HG03139 (cell line): ENCODE measurements around the gene C16orf54.
A peak's percentile ranks its signal among the peaks of the same experiment; 100 is the strongest.
"Not testable (repeated sequence)": the region's sequence is repeated elsewhere in the genome, so short reads cannot be mapped to it uniquely, and the experiment has no call there.

Experiments
- ATAC-seq: cut with Tn5 transposase; IDR thresholded peaks from one replicate; pipeline ENCODE4 v1.9.1; 2021; ENCODE audit not compliant: unreplicated experiment

C16orf54 gene

GRCh38 chr16:29770250-29770929, 24.6 kb upstream of the C16orf54 start:
- no peak for ATAC-seq

- no peak for ATAC-seq
Measured at GRCh38 chr16:29769507-29769906, 23.7 kb upstream of the C16orf54 start.

GRCh38 chr16:29767062-29767461, 21.3 kb upstream of the C16orf54 start:
- no peak for ATAC-seq

- ATAC-seq = no peak
Measured at GRCh38 chr16:29766571-29766970, 20.8 kb upstream of the C16orf54 start.

- no peak for ATAC-seq
Measured at GRCh38 chr16:29765167-29766032, 19.6 kb upstream of the C16orf54 start.

GRCh38 chr16:29763326-29763725, 17.5 kb upstream of the C16orf54 start:
- no peak for ATAC-seq

- ATAC-seq = no peak
Measured at GRCh38 chr16:29761882-29762281, 16.1 kb upstream of the C16orf54 start.

- ATAC-seq = not testable (repeated sequence)
Measured at GRCh38 chr16:29761280-29761651, 15.5 kb upstream of the C16orf54 start.

- ATAC-seq = no peak
Measured at GRCh38 chr16:29760567-29761279, 14.9 kb upstream of the C16orf54 start.

- no peak for ATAC-seq
Measured at GRCh38 chr16:29757950-29758466, 12.2 kb upstream of the C16orf54 start.

GRCh38 chr16:29757086-29757485, 11.3 kb upstream of the C16orf54 start:
- ATAC-seq = not testable (repeated sequence)

GRCh38 chr16:29756654-29757053, 10.9 kb upstream of the C16orf54 start:
- no peak for ATAC-seq

GRCh38 chr16:29753516-29753915, 7.7 kb upstream of the C16orf54 start:
- ATAC-seq = no peak

GRCh38 chr16:29748760-29749149, 3.0 kb upstream of the C16orf54 start:
- ATAC-seq = not testable (repeated sequence)

- ATAC-seq = no peak
Measured at GRCh38 chr16:29747947-29748759, 2.4 kb upstream of the C16orf54 start.

- not testable (repeated sequence) for ATAC-seq
Measured at GRCh38 chr16:29746518-29746917, 728 bp upstream of the C16orf54 start.

GRCh38 chr16:29745121-29745852, 503 bp downstream of the C16orf54 start:
- peak; percentile 37 for ATAC-seq

GRCh38 chr16:29744541-29745101, 1.2 kb downstream of the C16orf54 start:
- ATAC-seq = no peak

- ATAC-seq = no peak
Measured at GRCh38 chr16:29743827-29744531, 1.8 kb downstream of the C16orf54 start.
